CD8-positive, alpha-beta memory T cell (primary cell): ENCODE results near the gene TBX1. TPM values are rescaled to one million over a fixed set of nuclear protein-coding genes. Genes with fewer than 3 reads are reported as not detected.

ENCODE experiments used
- CTCF ChIA-PET: fragments of 350-600 bp; sonication (Branson Sonifier 250); formaldehyde crosslinking; loops from one replicate; lab custom pipeline; 2021; ENCODE audit warnings: antibody characterized with exemption; lab: Charles Lee
- POLR2A ChIA-PET: fragments of 350-600 bp; sonication (Branson Sonifier 250); formaldehyde crosslinking; loops from one replicate; lab custom pipeline; 2021; ENCODE audit warnings: antibody characterized with exemption; lab: Charles Lee
- DNase-seq, 5 donors: peaks; one replicate each; pipeline versions ENCODE4 v3.0.0 to v3.0.0-alpha.2; 2020 to 2022; ENCODE audit warnings: mixed read lengths in 1 of 5
- H3K27ac ChIP-seq: one replicate; pipeline ENCODE4 v1.7.0; 2013; ENCODE audit warnings: low read depth, mild to moderate bottlenecking, low read length, moderate library complexity
- H3K27me3 ChIP-seq: 2 replicates; pipeline ENCODE4 v1.7.0; 2013; ENCODE audit warnings: low read length, mild to moderate bottlenecking; ENCODE audit not compliant: insufficient read depth, poor library complexity, severe bottlenecking
- H3K36me3 ChIP-seq: 2 replicates; pipeline ENCODE4 v1.7.0; 2013; ENCODE audit warnings: mild to moderate bottlenecking, low read length, moderate library complexity; ENCODE audit not compliant: insufficient read depth
- H3K4me1 ChIP-seq: 2 replicates; pipeline ENCODE4 v1.7.0; 2013; ENCODE audit warnings: mild to moderate bottlenecking, low read length, moderate library complexity; ENCODE audit not compliant: insufficient read depth
- H3K4me3 ChIP-seq: 2 replicates; pipeline ENCODE4 v1.7.0; 2013; ENCODE audit warnings: mild to moderate bottlenecking, low read length
- H3K9me3 ChIP-seq: 2 replicates; pipeline ENCODE4 v1.7.0; 2013; ENCODE audit warnings: mild to moderate bottlenecking, low read length
- H3K27ac Mint-ChIP-seq, 8 donors: one replicate each; pipeline ENCODE4 v1.8.0; 2020 to 2021; ENCODE audit warnings: mixed read lengths in 8 of 8, mild to moderate bottlenecking in 6 of 8, inconsistent platforms in 3 of 8, moderate library complexity in 3 of 8
- H3K27me3 Mint-ChIP-seq, 2 donors: one replicate each; pipeline ENCODE4 v1.8.0; 2020 to 2021; ENCODE audit warnings: mixed read lengths in 2 of 2, mild to moderate bottlenecking in 1 of 2, moderate library complexity in 1 of 2
- H3K36me3 Mint-ChIP-seq, 3 donors: one replicate each; pipeline ENCODE4 v1.8.0; 2020 to 2021; ENCODE audit warnings: mixed read lengths in 3 of 3, inconsistent platforms in 1 of 3, mild to moderate bottlenecking in 1 of 3
- H3K4me1 Mint-ChIP-seq, 3 donors: one replicate each; pipeline ENCODE4 v1.8.0; 2020 to 2021; ENCODE audit warnings: mixed read lengths in 3 of 3, inconsistent platforms in 1 of 3, mild to moderate bottlenecking in 1 of 3
- H3K4me3 Mint-ChIP-seq, 7 donors: one replicate each; pipeline ENCODE4 v1.8.0; 2020 to 2021; ENCODE audit warnings: mixed read lengths in 7 of 7, mild to moderate bottlenecking in 6 of 7, moderate library complexity in 4 of 7, inconsistent platforms in 2 of 7
- H3K9me3 Mint-ChIP-seq, 5 donors: one replicate each; pipeline ENCODE4 v1.8.0; 2020 to 2022; ENCODE audit warnings: mixed read lengths in 5 of 5, mild to moderate bottlenecking in 3 of 5, moderate library complexity in 2 of 5, inconsistent platforms in 1 of 5
- polyA plus RNA-seq: library from polyadenylated mRNA; unstranded; fragments of 300-500 nt; fragmentation: Illumina TruSeq; gene quantifications from one replicate; pipeline ENCODE4 v1.2.3, GENCODE V29; 2021
- total RNA-seq, 2 experiments: library from RNA; stranded (reverse); gene quantifications; one replicate each; pipeline ENCODE4 v1.2.3, GENCODE V29; 2021

TBX1 gene
- total and polyA plus RNA-seq, 3 experiments from 2014 or later, result not detected

- H3K4me1 ChIP-seq, result peaks cover 9% of the 10 kb centered on the region
- no peaks in the 10 kb centered on the region for H3K27me3 ChIP-seq
- Mint-ChIP-seq H3K36me3 (no peaks in the 10 kb centered on the region), H3K27ac (peak overlapping the region in 1 of 8 donors; percentile 57), H3K4me3 (peak overlapping the region; percentile 63 to 81 (median 80)), H3K27me3 (peaks cover 4 to 5% of the 10 kb centered on the region in 2 donors), H3K4me1 (peaks cover 0 to 4% (median 2%) of the 10 kb centered on the region in 3 donors), H3K9me3 (no peaks in the 10 kb centered on the region)
- H3K9me3 ChIP-seq, result no peaks in the 10 kb centered on the region
- CTCF ChIA-PET, result interaction anchor here (0.6 to 6.5 kb wide), 34 partner anchors 10 to 399 kb away, joined by 3 to 111 read pairs (median 4); no protein-coding TSS in a partner anchor
- peak; percentile 71 to 88 (median 81) for DNase-seq
- H3K36me3 ChIP-seq, result no peaks in the 10 kb centered on the region
- H3K4me3 ChIP-seq, result peak overlapping the region; percentile 63
- peak overlapping the region; percentile 38 for H3K27ac ChIP-seq
- POLR2A ChIA-PET, result interaction anchor here (1.2 kb wide), 1 partner anchor 179 kb away, joined by 4 read pairs; no protein-coding TSS in a partner anchor
Measured at GRCh38 chr22:19730655-19731360, 29.8 kb upstream of the TBX1 start.

GRCh38 chr22:19731361-19732135 is 29.0 kb upstream of the TBX1 start:
- Mint-ChIP-seq H3K9me3 (no peaks in the 10 kb centered on the region), H3K4me1 (peaks cover 0 to 4% (median 2%) of the 10 kb centered on the region in 3 donors), H3K27ac (no peak overlapping the region), H3K4me3 (no peak overlapping the region), H3K27me3 (peaks cover 4 to 5% of the 10 kb centered on the region in 2 donors), H3K36me3 (no peaks in the 10 kb centered on the region)
- ChIA-PET CTCF (interaction anchor here (0.8 to 6.5 kb wide), 23 partner anchors 9 to 398 kb away, joined by 3 to 111 read pairs (median 5); no protein-coding TSS in a partner anchor), POLR2A (no interaction called here)
- no peak overlapping the region for H3K4me3 ChIP-seq
- peak overlapping the region; percentile 38 for H3K27ac ChIP-seq
- H3K4me1 ChIP-seq, result peaks cover 9% of the 10 kb centered on the region
- no peak for DNase-seq
- no peaks in the 10 kb centered on the region for H3K27me3 ChIP-seq
- H3K36me3 ChIP-seq, result no peaks in the 10 kb centered on the region
- H3K9me3 ChIP-seq, result no peaks in the 10 kb centered on the region

GRCh38 chr22:19732403-19733113 is 28.0 kb upstream of the TBX1 start:
- Histone ChIP-seq H3K4me1 (peaks cover 9% of the 10 kb centered on the region), H3K9me3 (no peaks in the 10 kb centered on the region), H3K27me3 (no peaks in the 10 kb centered on the region), H3K27ac (no peak overlapping the region), H3K4me3 (no peak overlapping the region), H3K36me3 (no peaks in the 10 kb centered on the region)
- no peak overlapping the region for H3K4me3 Mint-ChIP-seq
- H3K9me3 Mint-ChIP-seq, result no peaks in the 10 kb centered on the region
- DNase-seq, result no peak
- ChIA-PET CTCF (interaction anchor here (2.8 to 6.5 kb wide), 2 partner anchors 10 to 180 kb away, joined by 10 to 111 read pairs; no protein-coding TSS in a partner anchor), POLR2A (no interaction called here)
- peaks cover 4 to 5% of the 10 kb centered on the region in 2 donors for H3K27me3 Mint-ChIP-seq
- H3K27ac Mint-ChIP-seq, result peak overlapping the region in 1 of 8 donors; percentile 70
- peaks cover 0 to 4% (median 2%) of the 10 kb centered on the region in 3 donors for H3K4me1 Mint-ChIP-seq
- H3K36me3 Mint-ChIP-seq, result no peaks in the 10 kb centered on the region

GRCh38 chr22:19733755-19734154 is 26.8 kb upstream of the TBX1 start:
- Histone ChIP-seq H3K36me3 (no peaks in the 10 kb centered on the region), H3K4me3 (no peak overlapping the region), H3K4me1 (peaks cover 9% of the 10 kb centered on the region), H3K27ac (no peak overlapping the region), H3K27me3 (no peaks in the 10 kb centered on the region), H3K9me3 (no peaks in the 10 kb centered on the region)
- no peak for DNase-seq
- Mint-ChIP-seq H3K4me1 (peaks cover 0 to 4% (median 2%) of the 10 kb centered on the region in 3 donors), H3K27me3 (peaks cover 4 to 5% of the 10 kb centered on the region in 2 donors), H3K27ac (no peak overlapping the region), H3K36me3 (no peaks in the 10 kb centered on the region), H3K9me3 (no peaks in the 10 kb centered on the region), H3K4me3 (no peak overlapping the region)
- ChIA-PET CTCF (interaction anchor here (6.5 kb wide), 1 partner anchor 178 kb away, joined by 111 read pairs; no protein-coding TSS in a partner anchor), POLR2A (no interaction called here)

DNA sequence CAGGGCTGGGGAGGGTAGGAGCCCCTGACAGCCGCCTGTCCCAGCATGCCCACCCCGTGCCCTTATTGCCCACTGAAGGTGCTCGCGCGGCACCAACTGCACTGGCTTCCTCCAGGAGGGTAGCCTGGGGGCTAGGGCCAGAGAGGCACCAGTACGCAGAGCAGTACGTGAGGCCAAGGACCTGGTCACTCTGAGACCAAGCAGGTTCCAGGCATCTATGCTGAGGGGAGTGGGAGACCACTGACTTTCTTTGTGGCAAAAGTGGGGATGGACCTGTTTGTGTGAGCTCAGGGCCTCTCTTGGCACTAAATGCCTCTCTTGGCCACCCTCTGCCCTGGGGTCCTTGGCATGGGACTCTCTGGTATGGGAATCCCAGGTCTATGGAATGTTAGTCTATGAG is 26.4 kb upstream of the TBX1 start:
- Histone ChIP-seq H3K4me1 (peaks cover 9% of the 10 kb centered on the region), H3K27me3 (no peaks in the 10 kb centered on the region), H3K36me3 (no peaks in the 10 kb centered on the region), H3K9me3 (no peaks in the 10 kb centered on the region), H3K4me3 (no peak overlapping the region), H3K27ac (no peak overlapping the region)
- no peak for DNase-seq
- Mint-ChIP-seq H3K4me1 (peaks cover 0 to 4% (median 2%) of the 10 kb centered on the region in 3 donors), H3K27me3 (peaks cover 3 to 4% of the 10 kb centered on the region in 2 donors), H3K27ac (no peak overlapping the region), H3K4me3 (no peak overlapping the region), H3K9me3 (no peaks in the 10 kb centered on the region), H3K36me3 (no peaks in the 10 kb centered on the region)
- ChIA-PET POLR2A (no interaction called here), CTCF (interaction anchor here (6.5 kb wide), 1 partner anchor 178 kb away, joined by 111 read pairs; no protein-coding TSS in a partner anchor)

GRCh38 chr22:19734837-19735382 is 25.7 kb upstream of the TBX1 start:
- Mint-ChIP-seq H3K9me3 (no peaks in the 10 kb centered on the region), H3K27me3 (peaks cover 3 to 4% of the 10 kb centered on the region in 2 donors), H3K4me1 (peaks cover 0 to 4% (median 2%) of the 10 kb centered on the region in 3 donors), H3K36me3 (no peaks in the 10 kb centered on the region), H3K27ac (no peak overlapping the region), H3K4me3 (no peak overlapping the region)
- Histone ChIP-seq H3K4me1 (peaks cover 9% of the 10 kb centered on the region), H3K4me3 (no peak overlapping the region), H3K36me3 (no peaks in the 10 kb centered on the region), H3K9me3 (no peaks in the 10 kb centered on the region), H3K27me3 (no peaks in the 10 kb centered on the region), H3K27ac (no peak overlapping the region)
- no peak for DNase-seq
- CTCF ChIA-PET, result no interaction called here
- POLR2A ChIA-PET, result no interaction called here

DNA sequence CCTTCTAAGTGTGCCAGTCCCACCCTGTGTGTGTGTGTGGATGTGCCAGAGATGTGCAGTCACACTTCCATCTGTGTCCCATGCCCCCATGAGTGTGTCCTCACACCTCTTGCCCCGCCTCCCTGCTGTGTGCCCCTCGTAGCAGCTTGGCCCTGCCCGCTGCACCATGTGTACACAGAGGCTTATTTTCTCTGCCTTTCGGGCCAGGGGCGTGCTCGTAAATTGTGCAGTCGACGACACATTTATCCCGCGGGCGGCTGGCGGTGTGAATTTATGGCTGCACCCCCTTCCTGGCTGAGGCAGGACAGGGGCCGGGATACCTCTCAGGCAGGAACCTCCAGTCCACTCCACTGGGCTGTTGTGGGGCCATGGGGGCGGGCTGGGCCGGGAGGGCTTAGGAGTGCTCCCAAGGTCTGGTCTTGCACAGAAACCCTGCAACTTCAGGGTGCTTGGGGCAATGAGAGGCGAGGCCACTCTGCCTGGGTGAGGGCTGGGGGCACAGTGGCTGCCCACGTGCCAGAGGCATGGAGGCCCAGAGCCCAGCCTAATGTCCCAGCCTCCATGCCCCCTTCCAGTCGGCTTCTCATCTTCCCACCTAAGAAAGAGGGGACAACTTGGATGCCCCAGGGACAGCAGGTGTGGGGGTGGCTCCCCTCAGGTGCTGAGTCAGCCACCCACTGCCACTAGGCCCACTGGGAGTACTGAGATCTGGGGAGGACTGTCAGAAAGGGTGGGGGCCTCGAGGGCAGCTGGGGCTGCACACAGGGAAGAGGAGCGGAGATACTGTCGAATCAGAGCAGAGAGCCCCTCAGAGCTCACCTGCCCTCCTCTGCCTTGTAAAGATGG is 24.7 kb upstream of the TBX1 start:
- CTCF ChIA-PET, result no interaction called here
- H3K9me3 Mint-ChIP-seq, result no peaks in the 10 kb centered on the region

More for the DNA sequence above, 24.7 kb upstream of the TBX1 start:
- H3K27me3 Mint-ChIP-seq, result peaks cover 0 to 1% of the 10 kb centered on the region in 2 donors
- H3K4me1 ChIP-seq, result peaks cover 3% of the 10 kb centered on the region
- no peaks in the 10 kb centered on the region for H3K9me3 ChIP-seq
- no peak overlapping the region for H3K4me3 Mint-ChIP-seq
- no peak for DNase-seq
- POLR2A ChIA-PET, result no interaction called here
- H3K27ac Mint-ChIP-seq, result no peak overlapping the region
- no peak overlapping the region for H3K27ac ChIP-seq
- H3K36me3 Mint-ChIP-seq, result no peaks in the 10 kb centered on the region
- H3K4me3 ChIP-seq, result no peak overlapping the region
- no peaks in the 10 kb centered on the region for H3K4me1 Mint-ChIP-seq
- no peaks in the 10 kb centered on the region for H3K36me3 ChIP-seq
- no peaks in the 10 kb centered on the region for H3K27me3 ChIP-seq
